ENCODE data around the gene INTS7.

Gene INTS7

GRCh38 chr1:212035123-212035834 is at the start of gene INTS7, which contains the start of gene DTL:
Gene INTS7 (minus strand): TSS chr1:212035557. CDS start chr1:212035437, 120 bp downstream.
Gene DTL (plus strand): TSS chr1:212035748. CDS start chr1:212035891, 143 bp downstream.
- peak; percentile 92 for DNase-seq (ENCODE audit: low read depth)

GRCh38 chr1:212082765-212083406 is 47.5 kb upstream of the INTS7 start:
- no peak for DNase-seq (ENCODE audit: low read depth)

- DNase-seq (ENCODE audit: low read depth) = no peak
Measured at GRCh38 chr1:212078826-212079225, 43.5 kb upstream of the INTS7 start.

- DNase-seq (ENCODE audit: low read depth) = no peak
Measured at GRCh38 chr1:212077028-212077427, 41.7 kb upstream of the INTS7 start.

GRCh38 chr1:212074856-212075255 is 39.5 kb upstream of the INTS7 start:
- no peak for DNase-seq (ENCODE audit: low read depth)

- DNase-seq (ENCODE audit: low read depth) = no peak
Measured at GRCh38 chr1:212074313-212074712, 39.0 kb upstream of the INTS7 start.

GRCh38 chr1:212073490-212073889 is 38.1 kb upstream of the INTS7 start:
- no peak for DNase-seq (ENCODE audit: low read depth)

GRCh38 chr1:212072047-212072446 is 36.7 kb upstream of the INTS7 start:
- DNase-seq (ENCODE audit: low read depth) = no peak

- DNase-seq (ENCODE audit: low read depth) = no peak
Measured at GRCh38 chr1:212070720-212071302, 35.5 kb upstream of the INTS7 start.

GRCh38 chr1:212067787-212068186 is 32.4 kb upstream of the INTS7 start:
- no peak for DNase-seq (ENCODE audit: low read depth)

GRCh38 chr1:212062832-212063438 is 27.6 kb upstream of the INTS7 start:
- DNase-seq (ENCODE audit: low read depth) = no peak

GRCh38 chr1:212060632-212061472 is 25.5 kb upstream of the INTS7 start:
- no peak for DNase-seq (ENCODE audit: low read depth)

GRCh38 chr1:212055333-212055732 is 20.0 kb upstream of the INTS7 start:
- DNase-seq (ENCODE audit: low read depth) = no peak

GRCh38 chr1:212053993-212054392 is 18.6 kb upstream of the INTS7 start:
- DNase-seq (ENCODE audit: low read depth) = no peak

- DNase-seq (ENCODE audit: low read depth) = no peak
Measured at GRCh38 chr1:212045981-212046380, 10.6 kb upstream of the INTS7 start.

GRCh38 chr1:212044851-212045250 is 9.5 kb upstream of the INTS7 start:
- DNase-seq (ENCODE audit: low read depth) = no peak

- DNase-seq (ENCODE audit: low read depth) = no peak
Measured at GRCh38 chr1:212042436-212042835, 7.1 kb upstream of the INTS7 start.

- DNase-seq (ENCODE audit: low read depth) = no peak
Measured at GRCh38 chr1:212040629-212041412, 5.5 kb upstream of the INTS7 start.

- DNase-seq (ENCODE audit: low read depth) = no peak
Measured at GRCh38 chr1:212039622-212040021, 4.3 kb upstream of the INTS7 start.

- DNase-seq (ENCODE audit: low read depth) = no peak
Measured at GRCh38 chr1:212037900-212038299, 2.5 kb upstream of the INTS7 start.

Data from stimulated activated CD8-positive, alpha-beta memory T cell treated with anti-CD3 and anti-CD28 coated beads, Interleukin-15, amount 100 ng/mL, for 1 hour (primary cell).